GM13977 (cell line): ENCODE measurements around the gene SLC8A2.

Experiments used
- DNase-seq: peaks from one replicate; pipeline ENCODE4 v3.0.0; 2012; ENCODE audit warnings: low spot score
- CTCF ChIP-seq: IDR thresholded peaks from 2 replicates; pipeline ENCODE4 v1.5.1; 2012; ENCODE audit warnings: mild to moderate bottlenecking, control low read depth; ENCODE audit not compliant: insufficient read depth; ENCODE audit errors: extremely low read depth, missing control alignments
- in situ Hi-C: fragments of 300-500 bp; cut with MboI; formaldehyde crosslinking; loops from one replicate; pipeline ENCODE4 v1.12.0; 2022; ENCODE audit warnings: low sequenced_read_pairs, low pct_unique_long_range_greater_than_20kb, mixed read lengths, inconsistent platforms; ENCODE audit not compliant: unreplicated experiment

Gene SLC8A2

GRCh38 chr19:47498561-47498960, 26.9 kb upstream of the SLC8A2 start:
- in situ Hi-C loops = no loop called here
- DNase-seq = no peak
- TF ChIP-seq CTCF = no peak

- no peak for TF ChIP-seq CTCF
- in situ Hi-C loops = no loop called here
- DNase-seq = no peak
Observed at GRCh38 chr19:47497821-47498520, 26.3 kb upstream of the SLC8A2 start.

- in situ Hi-C loops = no loop called here
- TF ChIP-seq CTCF = no peak
- DNase-seq = no peak
Observed at GRCh38 chr19:47497050-47497766, 25.5 kb upstream of the SLC8A2 start.

GRCh38 chr19:47495478-47496372, 24.0 kb upstream of the SLC8A2 start:
- TF ChIP-seq CTCF = no peak
- no peak for DNase-seq
- in situ Hi-C loops = no loop called here

- in situ Hi-C loops = no loop called here
- TF ChIP-seq CTCF = no peak
- no peak for DNase-seq
Observed at GRCh38 chr19:47494729-47495128, 23.0 kb upstream of the SLC8A2 start.

- no peak for TF ChIP-seq CTCF
- in situ Hi-C loops = no loop called here
- no peak for DNase-seq
Observed at GRCh38 chr19:47494211-47494547, 22.5 kb upstream of the SLC8A2 start.
